Parathyroid adenoma (tissue), 2 donors: ENCODE results near the gene HOMER3.
A peak's percentile ranks its signal among the peaks of the same experiment; 100 is the strongest.

ENCODE experiments used
- H2AFZ ChIP-seq: fragments of 300-600 bp; sonication (generic); one replicate; pipeline ENCODE4 v1.7.0; 2017; ENCODE audit warnings: antibody characterized with exemption, mild to moderate bottlenecking
- H3K27ac ChIP-seq: fragments of 300-600 bp; sonication (generic); one replicate; pipeline ENCODE4 v1.7.0; 2017
- H3K27me3 ChIP-seq: fragments of 300-600 bp; sonication (generic); one replicate; pipeline ENCODE4 v1.7.0; 2017; ENCODE audit warnings: low read length; ENCODE audit not compliant: control insufficient read depth, insufficient read depth
- H3K36me3 ChIP-seq: fragments of 300-600 bp; sonication (generic); one replicate; pipeline ENCODE4 v1.7.0; 2017; ENCODE audit warnings: low read length; ENCODE audit not compliant: control insufficient read depth, insufficient read depth
- H3K4me1 ChIP-seq: fragments of 300-600 bp; sonication (generic); one replicate; pipeline ENCODE4 v1.7.0; 2017; ENCODE audit warnings: control low read depth
- H3K4me2 ChIP-seq: fragments of 300-600 bp; sonication (generic); one replicate; pipeline ENCODE4 v1.7.0; 2017; ENCODE audit warnings: low read length
- H3K4me3 ChIP-seq: fragments of 300-600 bp; sonication (generic); one replicate; pipeline ENCODE4 v1.7.0; 2017; ENCODE audit warnings: low read depth, low read length
- H3K79me2 ChIP-seq: fragments of 300-600 bp; sonication (generic); one replicate; pipeline ENCODE4 v1.7.0; 2017; ENCODE audit warnings: control low read depth
- H3K9ac ChIP-seq: fragments of 300-600 bp; sonication (generic); one replicate; pipeline ENCODE4 v1.7.0; 2017; ENCODE audit warnings: mild to moderate bottlenecking
- H3K9me3 ChIP-seq: fragments of 300-600 bp; sonication (generic); one replicate; pipeline ENCODE4 v1.7.0; 2017; ENCODE audit warnings: low read length; ENCODE audit not compliant: control insufficient read depth
- TF ChIP-seq, protein P1 (sequence below): fragments of 300-600 bp; sonication (generic); IDR thresholded peaks from one replicate; pipeline ENCODE4 v1.7.0; 2017; ENCODE audit warnings: antibody characterized with exemption, mild to moderate bottlenecking
- donor health status: primary hyperparathyroidism.

The HOMER3 gene

DNA sequence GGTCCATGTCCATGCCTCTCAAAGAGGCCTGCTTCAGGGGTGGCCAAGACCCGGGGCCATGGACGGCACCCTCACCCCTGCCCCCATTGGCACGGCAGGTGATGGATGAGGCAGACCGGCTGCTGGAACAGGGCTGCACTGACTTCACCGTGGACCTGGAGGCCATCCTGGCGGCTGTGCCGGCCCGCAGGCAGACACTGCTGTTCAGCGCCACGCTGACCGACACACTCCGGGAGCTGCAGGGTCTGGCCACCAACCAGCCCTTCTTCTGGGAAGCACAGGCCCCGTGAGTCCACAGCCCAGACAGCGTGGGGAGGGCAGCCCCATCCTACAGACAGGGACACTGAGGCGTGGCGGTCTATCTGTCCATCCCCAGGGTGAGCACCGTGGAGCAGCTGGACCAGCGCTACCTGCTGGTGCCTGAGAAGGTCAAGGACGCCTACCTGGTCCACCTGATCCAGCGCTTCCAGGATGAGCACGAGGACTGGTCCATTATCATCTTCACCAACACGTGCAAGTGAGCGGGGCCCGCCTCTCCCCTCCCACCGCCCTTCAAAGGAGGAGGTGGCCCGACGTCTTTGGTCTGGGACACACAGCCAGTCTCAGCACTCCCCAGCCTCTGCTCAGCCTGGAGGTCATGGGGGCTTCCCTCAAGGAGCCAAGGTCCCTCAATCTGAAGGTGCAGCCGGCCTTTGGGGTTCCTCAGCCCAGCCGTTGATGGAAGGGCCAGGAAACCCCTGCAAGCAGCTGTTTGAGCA is 18.6 kb downstream of the HOMER3 start:
- Histone ChIP-seq H3K4me1 (peaks cover 10% of the 10 kb centered on the region), H3K4me3 (no peak overlapping the region), H3K9me3 (no peaks in the 10 kb centered on the region), H2AFZ (no peak overlapping the region), H3K36me3 (no peaks in the 10 kb centered on the region), H3K27ac (no peak overlapping the region), H3K9ac (no peak overlapping the region), H3K27me3 (no peaks in the 10 kb centered on the region), H3K79me2 (peaks cover 10% of the 10 kb centered on the region), H3K4me2 (no peak overlapping the region)
- TF ChIP-seq, protein P1, sequence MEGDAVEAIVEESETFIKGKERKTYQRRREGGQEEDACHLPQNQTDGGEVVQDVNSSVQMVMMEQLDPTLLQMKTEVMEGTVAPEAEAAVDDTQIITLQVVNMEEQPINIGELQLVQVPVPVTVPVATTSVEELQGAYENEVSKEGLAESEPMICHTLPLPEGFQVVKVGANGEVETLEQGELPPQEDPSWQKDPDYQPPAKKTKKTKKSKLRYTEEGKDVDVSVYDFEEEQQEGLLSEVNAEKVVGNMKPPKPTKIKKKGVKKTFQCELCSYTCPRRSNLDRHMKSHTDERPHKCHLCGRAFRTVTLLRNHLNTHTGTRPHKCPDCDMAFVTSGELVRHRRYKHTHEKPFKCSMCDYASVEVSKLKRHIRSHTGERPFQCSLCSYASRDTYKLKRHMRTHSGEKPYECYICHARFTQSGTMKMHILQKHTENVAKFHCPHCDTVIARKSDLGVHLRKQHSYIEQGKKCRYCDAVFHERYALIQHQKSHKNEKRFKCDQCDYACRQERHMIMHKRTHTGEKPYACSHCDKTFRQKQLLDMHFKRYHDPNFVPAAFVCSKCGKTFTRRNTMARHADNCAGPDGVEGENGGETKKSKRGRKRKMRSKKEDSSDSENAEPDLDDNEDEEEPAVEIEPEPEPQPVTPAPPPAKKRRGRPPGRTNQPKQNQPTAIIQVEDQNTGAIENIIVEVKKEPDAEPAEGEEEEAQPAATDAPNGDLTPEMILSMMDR: no peak

DNA sequence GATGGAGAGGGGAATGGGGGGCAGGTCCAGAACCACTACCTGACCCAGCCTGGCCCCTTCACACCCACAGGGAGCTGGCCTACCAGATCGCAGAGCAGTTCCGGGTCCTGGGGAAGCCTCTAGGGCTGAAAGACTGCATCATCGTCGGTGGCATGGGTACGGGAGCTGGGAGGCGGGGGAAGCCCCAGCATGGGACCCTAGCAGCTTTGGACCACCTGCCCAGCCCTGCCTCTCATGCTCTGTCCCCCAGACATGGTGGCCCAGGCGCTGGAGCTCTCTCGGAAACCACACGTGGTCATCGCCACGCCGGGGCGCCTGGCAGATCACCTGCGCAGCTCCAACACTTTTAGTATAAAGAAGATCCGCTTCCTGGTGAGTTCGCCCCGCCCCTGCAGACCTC is 19.4 kb downstream of the HOMER3 start:
- TF ChIP-seq, protein P1: no peak
- Histone ChIP-seq H3K9me3 (no peaks in the 10 kb centered on the region), H2AFZ (no peak overlapping the region), H3K27me3 (no peaks in the 10 kb centered on the region), H3K27ac (no peak overlapping the region), H3K36me3 (no peaks in the 10 kb centered on the region), H3K4me2 (no peak overlapping the region), H3K4me1 (peaks cover 10% of the 10 kb centered on the region), H3K4me3 (no peak overlapping the region), H3K9ac (no peak overlapping the region), H3K79me2 (peaks cover 10% of the 10 kb centered on the region)

DNA sequence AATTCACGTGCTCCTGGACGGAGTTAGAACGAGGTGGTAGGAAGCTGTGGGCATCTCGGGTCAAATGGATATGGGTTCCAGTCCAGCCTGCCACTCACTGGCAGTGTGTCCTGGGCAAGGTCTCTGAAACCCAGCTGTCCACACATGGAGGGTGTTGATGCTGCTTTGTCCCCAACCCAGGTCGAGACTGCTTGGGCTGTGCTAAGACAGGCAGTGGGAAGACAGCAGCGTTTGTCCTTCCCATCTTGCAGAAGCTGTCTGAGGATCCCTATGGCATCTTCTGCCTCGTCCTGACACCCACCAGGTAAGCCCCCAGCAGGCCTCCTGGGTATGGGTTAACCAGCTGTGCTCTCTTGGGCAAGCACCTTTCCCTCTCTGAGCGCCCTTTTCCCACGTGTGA is 20.6 kb downstream of the HOMER3 start:
- peak overlapping the region; percentile 76 for H3K4me2 ChIP-seq
- no peak overlapping the region for H2AFZ ChIP-seq
- H3K9ac ChIP-seq: no peak overlapping the region
- TF ChIP-seq, protein P1: no peak
- H3K27me3 ChIP-seq: no peaks in the 10 kb centered on the region
- H3K9me3 ChIP-seq: no peaks in the 10 kb centered on the region
- H3K4me3 ChIP-seq: peak overlapping the region; percentile 73
- H3K36me3 ChIP-seq: no peaks in the 10 kb centered on the region
- H3K4me1 ChIP-seq: peaks cover 10% of the 10 kb centered on the region
- H3K27ac ChIP-seq: no peak overlapping the region
- peaks cover 17% of the 10 kb centered on the region for H3K79me2 ChIP-seq

DNA sequence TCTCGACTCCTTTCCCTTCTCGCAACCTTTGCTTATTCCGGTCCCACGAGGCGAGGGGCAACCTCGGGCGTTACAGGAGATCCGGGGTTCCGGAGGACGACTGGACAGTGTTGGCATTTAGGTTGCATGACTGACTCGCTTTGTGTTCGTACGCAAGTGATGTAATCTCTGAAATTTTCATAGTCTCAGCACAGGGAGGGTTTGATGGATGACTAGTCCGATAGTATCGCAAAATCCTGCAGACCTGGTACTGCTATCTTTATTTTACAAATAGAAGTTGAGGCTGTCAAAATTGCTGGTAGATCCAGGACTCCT is 21.2 kb downstream of the HOMER3 start:
- Histone ChIP-seq H3K9me3 (no peaks in the 10 kb centered on the region), H3K27me3 (no peaks in the 10 kb centered on the region), H2AFZ (peak overlapping the region; percentile 94), H3K4me2 (peak overlapping the region; percentile 76), H3K27ac (peak overlapping the region; percentile 87), H3K79me2 (peaks cover 20% of the 10 kb centered on the region), H3K4me1 (peaks cover 10% of the 10 kb centered on the region), H3K4me3 (peak overlapping the region; percentile 73), H3K36me3 (no peaks in the 10 kb centered on the region), H3K9ac (peak overlapping the region; percentile 74)
- TF ChIP-seq, protein P1: no peak
